Measurements from ENCODE around the gene LRRC66.

Gene LRRC66

GRCh38 chr4:52006887-52007286 lies 13.3 kb downstream of the LRRC66 start:
- DNase-seq: no peak

- no peak for DNase-seq
Observed at GRCh38 chr4:52005604-52006273, 14.4 kb downstream of the LRRC66 start.

GRCh38 chr4:52004414-52004813 lies 15.7 kb downstream of the LRRC66 start:
- DNase-seq: peak; percentile 47

- no peak for DNase-seq
Observed at GRCh38 chr4:52001616-52002015, 18.5 kb downstream of the LRRC66 start.

- DNase-seq: no peak
Observed at GRCh38 chr4:51999250-51999649, 20.9 kb downstream of the LRRC66 start.

GRCh38 chr4:51998837-51999236 lies 21.3 kb downstream of the LRRC66 start:
- no peak for DNase-seq

GRCh38 chr4:51997647-51998046 lies 22.5 kb downstream of the LRRC66 start:
- no peak for DNase-seq

GRCh38 chr4:51995647-51996220 lies 24.4 kb downstream of the LRRC66 start:
- DNase-seq: no peak

- DNase-seq: no peak
Observed at GRCh38 chr4:51965862-51966261, 54.3 kb downstream of the LRRC66 start.

GRCh38 chr4:51963841-51964517 lies 56.2 kb downstream of the LRRC66 start:
- DNase-seq: no peak

GRCh38 chr4:51960486-51960885 lies 59.7 kb downstream of the LRRC66 start:
- no peak for DNase-seq

- DNase-seq: peak; percentile 61
Observed at GRCh38 chr4:51958199-51958968, 61.8 kb downstream of the LRRC66 start.

Data from NCI-H82 (cell line).